ELF-1 (cell line): ENCODE measurements around the gene ATP2C2.
"Not testable (repeated sequence)": the region's sequence is repeated elsewhere in the genome, so short reads cannot be mapped to it uniquely, and the experiment has no call there.

Experiments
- DNase-seq: peaks from one replicate; pipeline ENCODE4 v3.0.0-alpha.2; 2016; ENCODE audit warnings: low read depth, low spot score

ATP2C2 gene

DNA sequence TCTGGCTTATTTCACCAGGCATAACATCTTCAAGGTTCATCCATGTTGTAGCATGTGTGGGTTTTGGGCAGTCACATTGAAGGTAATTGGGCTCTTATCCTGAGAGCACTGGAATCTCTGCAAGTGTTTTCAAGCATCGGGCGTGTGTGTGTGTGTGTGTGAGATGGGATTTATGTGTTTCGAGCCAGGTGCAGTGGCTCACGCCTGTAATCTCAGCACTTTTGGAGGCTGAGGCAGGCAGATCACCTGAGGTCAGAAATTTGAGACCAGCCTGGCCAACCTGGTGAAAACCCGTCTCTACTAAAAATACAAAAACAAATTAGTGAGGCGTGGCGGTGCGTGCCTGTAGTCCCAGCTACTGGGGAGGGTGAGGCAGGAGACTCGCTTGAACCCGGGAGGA lies 27.7 kb downstream of the ATP2C2 start:
- not testable (repeated sequence) for DNase-seq

DNA sequence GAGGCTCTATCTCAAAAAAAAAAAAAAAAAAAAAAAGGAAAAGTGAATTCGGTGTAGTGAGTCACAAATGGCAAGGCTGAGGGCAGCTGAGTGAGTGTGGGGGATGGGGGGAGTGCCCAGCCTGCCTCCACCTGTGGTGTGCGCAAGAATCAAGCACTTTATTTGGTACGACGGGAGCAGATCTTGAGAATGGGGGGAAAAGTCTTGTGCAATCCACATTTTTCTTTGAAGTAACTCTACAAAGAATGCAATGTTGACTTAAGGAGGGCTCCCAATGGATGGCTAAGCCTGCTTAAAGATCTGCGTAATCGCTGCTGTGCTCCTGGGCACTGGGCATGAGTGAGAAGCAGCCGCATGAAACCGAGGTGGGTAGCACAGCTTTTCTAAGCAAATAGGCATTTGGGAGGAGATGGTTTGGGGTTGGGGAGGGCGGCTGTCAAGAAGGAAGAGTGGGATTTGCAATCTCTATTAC lies 28.2 kb downstream of the ATP2C2 start:
- DNase-seq = peak; percentile 52

DNA sequence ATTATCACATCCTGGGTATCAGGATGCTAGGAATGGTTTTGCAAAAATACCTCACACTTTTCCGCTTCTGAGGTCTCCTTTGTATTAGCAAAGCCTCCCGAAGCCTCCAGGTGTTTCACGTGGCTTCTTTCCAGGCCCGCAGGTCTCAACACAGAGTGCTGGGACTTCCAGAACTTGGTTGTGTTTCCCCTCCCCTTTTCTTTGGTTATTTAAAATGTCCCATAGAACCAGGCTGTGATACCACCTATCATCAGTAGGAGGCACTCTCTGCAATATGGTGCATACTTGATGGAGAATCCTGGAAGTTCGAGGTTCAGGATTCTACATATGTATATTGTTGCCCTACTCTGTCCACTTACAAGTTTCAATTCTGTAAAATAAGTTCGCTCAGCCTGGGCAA lies 28.8 kb downstream of the ATP2C2 start:
- DNase-seq = no peak

DNA sequence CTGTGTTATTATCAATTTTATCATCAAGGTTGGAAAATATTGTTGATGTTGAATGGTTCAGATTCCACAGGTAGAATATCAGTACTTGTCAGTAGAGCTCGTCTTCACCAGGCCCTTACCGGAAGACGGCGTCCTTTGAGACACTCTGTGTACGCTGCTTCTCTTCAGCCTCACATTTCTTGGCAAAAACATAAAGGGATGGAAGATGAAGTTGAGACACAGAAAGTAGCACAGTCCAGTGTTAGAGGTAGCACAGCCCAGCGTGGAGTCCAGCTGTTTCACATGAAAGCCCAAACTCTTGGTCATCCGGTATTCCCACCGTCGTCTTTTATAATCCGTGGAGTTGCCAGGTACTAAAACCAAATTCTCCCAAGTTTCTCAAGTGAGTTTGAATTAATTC lies 30.4 kb downstream of the ATP2C2 start:
- DNase-seq = no peak

DNA sequence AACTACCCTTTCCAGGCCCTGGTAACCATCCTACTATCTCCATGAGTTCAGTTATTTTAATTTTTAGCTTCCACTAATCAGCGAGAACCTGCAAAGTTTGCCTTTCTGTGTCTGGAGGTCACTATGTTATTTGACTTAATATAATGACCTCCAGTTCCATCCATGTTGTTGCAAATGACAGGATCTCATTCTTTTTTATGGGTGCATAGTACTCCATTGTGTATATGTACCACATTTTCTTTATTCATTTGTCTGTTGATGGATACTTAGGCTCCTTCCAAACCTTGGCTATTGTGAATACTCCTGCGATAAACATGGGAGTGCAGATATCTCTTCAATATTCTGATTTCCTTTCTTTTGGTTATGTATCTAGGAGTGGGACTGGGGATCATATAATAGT lies 31.6 kb downstream of the ATP2C2 start:
- not testable (repeated sequence) for DNase-seq

DNA sequence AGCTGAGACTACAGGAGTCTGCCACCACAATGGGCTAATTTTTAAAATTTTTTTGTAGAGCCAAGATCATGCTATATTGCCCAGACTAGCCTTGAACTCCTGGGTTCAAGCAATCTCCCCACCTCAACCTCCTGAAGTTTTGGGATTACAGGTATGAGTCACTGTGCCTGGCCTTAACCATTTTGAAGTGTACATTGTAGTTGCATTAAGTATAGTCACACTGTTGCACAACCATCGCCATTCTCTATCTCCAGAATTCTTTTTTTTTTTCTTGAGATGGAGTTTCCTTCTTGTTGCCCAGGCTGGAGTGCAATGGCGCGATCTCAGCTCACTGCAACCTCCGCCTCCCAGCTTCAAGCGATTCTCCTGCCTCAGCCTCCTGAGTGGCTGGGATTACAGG lies 35.1 kb downstream of the ATP2C2 start:
- not testable (repeated sequence) for DNase-seq

DNA sequence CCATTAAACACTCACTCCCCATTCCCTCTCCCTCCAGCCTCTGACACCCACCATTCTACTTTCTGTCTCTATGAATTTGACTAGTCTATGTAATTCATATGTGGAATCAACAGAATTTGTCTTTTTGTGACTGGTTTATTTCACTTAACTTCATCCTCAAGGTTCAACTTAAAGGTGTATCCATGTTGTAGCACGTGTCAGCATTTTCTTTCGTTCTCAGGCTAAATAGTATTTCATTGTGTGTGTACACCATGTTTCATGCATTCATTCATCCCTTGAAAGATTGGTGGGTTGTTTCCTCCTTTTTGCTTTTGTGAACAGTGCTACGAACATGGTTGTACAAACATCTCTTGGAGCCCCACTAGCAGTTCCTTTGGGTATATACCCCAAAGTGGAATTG lies 36.0 kb downstream of the ATP2C2 start:
- no peak for DNase-seq

DNA sequence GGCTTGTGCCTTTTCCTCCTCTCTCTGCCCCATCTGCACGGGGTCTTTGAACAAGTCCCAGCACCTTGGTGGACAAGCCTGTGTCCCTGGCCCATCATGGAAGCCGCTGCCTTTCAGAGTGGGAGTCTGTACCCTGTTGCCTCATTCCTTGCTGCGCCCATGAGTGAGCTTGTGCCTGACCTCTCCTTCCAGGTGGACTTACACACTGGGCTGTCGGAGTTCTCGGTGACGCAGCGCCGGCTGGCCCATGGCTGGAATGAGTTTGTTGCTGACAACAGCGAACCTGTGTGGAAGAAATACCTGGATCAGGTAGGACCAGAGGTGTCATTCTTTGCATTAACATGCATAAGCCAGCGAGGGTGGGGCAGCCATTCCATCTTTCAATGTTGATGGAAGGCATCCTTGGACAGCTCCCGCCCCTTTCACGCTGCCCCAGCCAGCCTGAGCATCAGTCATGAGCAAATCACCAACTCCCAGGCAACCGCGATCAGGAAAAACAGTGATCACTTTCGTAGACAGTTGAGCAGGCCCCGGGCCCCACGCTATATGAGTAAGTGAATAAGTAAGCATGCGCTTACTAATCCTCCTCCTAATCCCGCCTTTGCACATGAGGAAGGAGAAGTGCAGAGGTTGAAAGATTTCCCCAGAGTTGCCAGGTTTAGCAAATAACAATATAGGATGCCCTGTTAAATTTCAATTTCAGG lies 36.8 kb downstream of the ATP2C2 start:
- DNase-seq = no peak

DNA sequence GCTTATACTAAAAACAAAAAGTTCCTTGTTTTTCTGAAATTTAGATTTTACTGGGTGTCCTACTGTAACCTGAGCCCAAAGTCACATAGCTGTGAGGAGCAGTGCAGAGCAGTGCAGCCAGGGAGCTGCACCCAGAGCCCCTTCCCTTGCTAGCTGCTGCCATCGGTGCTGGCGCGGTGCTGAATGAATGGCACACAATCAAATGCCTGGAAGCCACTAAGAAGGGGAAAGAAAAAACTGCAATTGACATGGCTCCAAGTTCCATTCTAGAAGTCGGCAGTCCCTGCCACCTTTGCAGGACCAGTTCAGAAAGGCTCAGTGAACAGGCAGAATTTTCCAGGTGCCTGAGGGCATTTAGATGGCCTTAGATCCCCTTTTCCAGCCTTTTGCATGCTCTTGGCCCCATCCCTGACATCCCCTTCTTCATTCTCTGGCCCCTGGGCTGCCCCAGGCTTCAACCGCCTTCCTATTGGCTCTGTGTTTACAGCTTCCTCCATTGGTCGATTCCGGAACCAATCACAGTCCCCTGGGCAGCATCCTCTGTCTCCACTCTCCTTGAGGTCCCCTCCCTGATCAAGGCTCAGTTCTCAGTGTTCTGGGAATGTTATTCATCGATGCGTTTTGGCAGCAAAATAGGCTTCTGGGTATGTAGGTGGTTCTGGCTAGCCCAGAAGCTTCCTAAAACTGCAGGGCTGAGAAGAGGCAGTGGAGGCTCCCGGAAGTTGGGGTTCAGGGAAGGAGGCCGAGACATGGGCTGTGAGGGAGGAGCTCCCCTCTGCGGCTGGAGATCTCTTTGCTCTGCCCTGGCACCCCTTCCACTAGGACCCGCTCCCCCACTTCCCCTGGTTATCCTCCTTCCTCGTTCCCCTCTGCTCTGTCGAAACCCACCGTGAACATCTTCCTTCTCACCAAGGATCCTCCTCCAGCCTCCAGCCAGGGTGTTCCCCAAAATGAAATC lies 37.9 kb downstream of the ATP2C2 start:
- DNase-seq = peak; percentile 28

DNA sequence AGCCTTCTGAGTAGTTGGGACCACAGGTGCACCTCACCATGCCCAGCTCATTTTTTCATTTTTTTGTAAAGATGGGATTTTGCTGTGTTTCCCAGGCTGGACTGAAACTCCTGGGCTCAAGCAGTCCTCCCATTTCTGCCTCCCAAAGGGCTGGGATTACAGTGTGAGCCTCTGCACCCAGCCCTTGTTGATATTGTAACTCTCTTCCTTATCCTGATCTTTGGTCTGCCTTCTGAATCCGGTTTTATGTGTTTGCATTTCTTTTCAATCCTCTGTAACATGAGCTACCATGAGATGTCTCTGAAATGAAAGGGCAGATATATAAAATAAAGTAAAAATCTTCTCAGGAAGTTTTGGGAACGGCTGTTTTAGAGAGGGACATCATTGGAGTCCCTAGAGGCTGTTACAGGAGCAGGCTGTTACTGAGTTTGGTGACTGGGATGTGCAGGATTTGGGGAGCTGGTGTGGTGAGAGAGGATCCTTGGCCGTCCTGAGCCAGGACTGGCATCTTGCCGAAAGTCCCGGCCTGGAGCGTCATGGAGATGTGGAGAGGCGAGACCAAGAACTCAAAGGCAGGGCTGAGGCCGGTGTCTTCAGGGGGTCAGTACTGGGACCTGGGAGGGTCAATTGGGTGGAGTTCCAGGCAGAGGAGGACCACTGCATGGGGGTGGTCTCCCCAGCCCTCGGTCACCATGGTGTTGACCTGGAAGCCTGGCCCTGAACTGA lies 39.4 kb downstream of the ATP2C2 start:
- no peak for DNase-seq

DNA sequence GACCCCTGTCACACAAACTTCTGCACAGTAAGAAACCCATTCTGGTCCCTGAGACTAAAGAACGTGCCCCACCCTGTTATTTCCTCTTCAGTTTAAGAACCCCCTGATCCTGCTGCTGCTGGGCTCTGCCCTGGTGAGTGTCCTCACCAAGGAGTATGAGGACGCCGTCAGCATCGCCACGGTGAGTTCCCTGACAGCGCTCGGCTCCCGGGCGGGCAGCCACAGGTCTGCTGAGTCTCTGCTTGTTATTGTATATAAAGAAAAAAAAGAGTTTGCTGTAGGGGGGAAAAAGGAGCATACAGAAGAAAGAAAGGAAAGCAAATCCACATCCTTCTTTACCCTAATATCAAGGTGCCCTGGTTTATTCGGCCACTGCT lies 40.0 kb downstream of the ATP2C2 start:
- no peak for DNase-seq

DNA sequence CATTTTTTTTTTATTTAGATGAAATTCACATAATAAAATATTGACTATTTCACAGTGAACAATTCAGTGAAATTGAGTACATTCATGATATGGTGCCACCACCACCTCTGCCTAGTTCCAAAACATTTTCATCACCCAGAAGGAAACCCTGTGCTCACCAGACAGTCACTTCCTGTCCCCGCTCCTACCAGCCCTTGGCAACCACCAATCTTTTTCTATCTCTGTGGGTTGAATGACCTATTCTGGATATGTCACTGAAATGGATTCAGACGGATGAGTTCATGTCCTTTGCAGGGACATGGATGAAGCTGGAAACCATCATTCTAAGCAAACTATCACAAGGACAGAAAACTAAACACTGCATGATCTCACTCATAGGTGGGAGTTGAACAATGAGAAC lies 40.5 kb downstream of the ATP2C2 start:
- no peak for DNase-seq

DNA sequence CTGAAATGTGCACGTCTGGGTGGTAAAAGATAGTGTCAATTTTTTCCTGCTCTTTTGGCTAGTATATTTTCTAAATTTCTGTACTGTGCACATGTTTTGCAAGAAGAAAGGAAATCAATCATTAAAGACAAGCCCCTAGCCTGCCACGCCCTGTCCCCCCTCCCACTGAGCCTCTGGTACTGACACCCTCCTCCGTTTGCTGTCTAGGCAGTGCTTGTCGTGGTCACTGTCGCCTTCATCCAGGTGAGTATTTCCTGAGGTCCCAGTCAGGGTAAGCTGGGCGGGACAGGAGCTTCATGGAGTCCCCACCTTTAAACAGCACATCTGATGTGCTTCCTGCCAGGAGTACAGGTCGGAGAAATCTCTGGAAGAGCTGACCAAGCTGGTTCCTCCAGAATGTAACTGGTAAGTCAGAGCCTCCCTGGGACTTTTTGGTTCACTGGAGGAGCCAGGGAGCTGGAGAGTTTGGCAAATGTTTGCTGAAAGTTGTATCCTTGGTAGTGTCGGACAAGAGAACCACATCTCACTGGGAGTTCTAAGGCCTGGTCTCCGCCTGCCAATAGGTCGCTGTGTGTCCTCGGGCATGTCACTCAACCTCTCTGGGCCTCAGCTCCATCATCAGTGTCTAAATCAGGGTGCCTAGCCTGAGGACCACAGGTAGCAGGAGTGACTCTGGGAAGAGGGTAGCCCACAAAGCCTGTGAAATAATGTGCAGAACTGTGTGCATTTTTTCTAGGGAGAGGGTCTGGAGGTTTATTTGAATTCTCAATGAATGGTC lies 42.2 kb downstream of the ATP2C2 start:
- DNase-seq = no peak

DNA sequence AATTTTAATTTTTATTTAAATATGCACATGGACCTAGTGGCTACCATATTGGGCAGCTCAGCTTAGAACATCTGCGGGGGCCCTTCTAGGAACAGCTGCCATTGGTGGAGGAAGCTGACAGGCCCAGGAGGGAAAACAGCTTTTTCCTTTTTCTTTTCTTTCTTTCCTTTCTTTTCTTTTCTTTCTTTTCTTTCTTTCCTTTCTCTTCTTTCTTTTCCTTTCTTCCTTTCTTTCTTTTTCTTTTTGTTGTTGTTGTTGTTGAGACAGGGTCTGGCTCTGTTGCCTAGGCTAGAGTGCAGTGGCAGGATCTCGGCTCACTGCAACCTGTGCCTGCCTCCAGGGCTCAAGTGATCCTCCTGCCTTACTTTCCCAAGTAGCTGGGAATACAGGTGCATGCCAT lies 43.4 kb downstream of the ATP2C2 start:
- DNase-seq = no peak

DNA sequence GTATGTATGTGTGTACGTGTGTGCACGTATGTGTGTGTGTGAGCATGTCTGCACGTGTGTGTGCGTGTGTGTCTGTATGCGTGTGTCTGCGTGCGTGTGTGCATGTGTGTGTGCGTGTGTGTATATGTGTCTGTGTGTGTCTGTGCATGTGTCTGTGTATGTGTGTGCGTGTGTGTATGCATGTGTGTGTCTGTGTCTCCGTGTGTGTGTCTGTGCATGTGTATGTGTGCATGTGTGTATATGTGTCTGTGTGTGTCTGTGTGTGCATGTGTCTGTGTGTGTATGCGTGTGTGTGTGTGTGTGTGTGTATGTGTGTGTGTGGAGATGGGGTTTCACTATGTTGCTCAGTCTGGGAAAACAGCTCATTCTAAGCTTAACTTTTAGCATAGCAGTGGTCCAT lies 43.9 kb downstream of the ATP2C2 start:
- no peak for DNase-seq

DNA sequence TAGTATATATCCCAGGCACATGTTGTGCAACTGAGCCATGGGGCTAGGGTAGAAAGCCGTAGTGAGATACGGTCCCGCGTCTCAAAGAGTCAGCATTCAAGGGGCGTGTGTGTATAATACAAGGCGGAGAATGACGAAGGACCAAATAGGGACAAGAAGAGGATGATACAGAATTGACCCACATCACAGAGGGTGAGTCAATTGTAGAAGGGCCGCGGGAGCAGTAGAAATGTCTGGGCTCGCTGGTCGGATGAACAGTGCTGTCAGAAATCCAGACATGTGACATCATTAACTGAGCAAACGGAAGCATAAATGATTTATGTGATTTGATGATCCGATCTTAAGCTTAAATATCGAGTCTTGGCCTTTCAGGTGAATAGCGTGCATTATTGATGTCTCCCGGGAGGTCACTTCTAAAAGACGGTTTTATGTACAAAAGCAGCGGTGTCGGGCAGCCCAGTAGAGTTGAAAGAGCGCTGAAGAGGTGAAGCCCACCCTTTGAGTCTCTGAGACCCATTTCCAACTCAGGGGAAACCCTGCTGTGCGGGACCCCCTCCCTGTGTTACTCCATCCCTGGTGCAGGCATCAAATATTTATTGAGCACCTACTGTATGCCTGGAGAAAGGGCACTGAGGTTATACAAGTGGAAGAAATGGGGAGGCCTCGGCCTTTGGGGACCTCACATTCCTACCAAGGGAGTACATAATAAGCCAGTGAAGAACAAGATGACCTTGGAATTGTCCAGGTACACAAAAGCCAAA lies 45.1 kb downstream of the ATP2C2 start:
- no peak for DNase-seq

DNA sequence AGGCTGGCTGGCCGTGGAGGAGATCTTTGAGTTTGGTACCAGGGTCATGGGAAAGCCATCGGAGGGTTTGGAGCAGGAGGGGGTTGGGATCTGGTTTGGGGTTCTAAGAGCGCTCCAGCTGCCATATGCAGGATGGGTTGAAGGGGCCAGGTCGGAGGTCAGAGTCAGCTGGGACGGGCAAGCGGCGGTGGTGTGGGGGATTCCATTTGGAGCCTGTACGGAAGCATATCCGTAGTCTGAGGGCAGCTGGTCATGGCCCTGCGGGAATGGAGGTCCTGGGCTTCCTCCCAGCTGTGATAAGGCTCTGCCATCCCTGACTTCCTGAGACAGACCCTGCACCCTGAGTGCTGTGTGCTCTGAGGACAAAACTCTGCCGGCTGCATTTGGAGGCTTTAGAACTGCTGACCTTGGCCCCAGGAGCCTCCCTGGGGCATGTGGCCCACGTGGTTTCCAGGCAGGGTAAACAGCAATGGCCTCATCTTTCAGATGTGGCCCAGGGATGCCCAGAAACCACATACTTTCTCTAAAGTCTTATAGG lies 46.5 kb downstream of the ATP2C2 start:
- no peak for DNase-seq

DNA sequence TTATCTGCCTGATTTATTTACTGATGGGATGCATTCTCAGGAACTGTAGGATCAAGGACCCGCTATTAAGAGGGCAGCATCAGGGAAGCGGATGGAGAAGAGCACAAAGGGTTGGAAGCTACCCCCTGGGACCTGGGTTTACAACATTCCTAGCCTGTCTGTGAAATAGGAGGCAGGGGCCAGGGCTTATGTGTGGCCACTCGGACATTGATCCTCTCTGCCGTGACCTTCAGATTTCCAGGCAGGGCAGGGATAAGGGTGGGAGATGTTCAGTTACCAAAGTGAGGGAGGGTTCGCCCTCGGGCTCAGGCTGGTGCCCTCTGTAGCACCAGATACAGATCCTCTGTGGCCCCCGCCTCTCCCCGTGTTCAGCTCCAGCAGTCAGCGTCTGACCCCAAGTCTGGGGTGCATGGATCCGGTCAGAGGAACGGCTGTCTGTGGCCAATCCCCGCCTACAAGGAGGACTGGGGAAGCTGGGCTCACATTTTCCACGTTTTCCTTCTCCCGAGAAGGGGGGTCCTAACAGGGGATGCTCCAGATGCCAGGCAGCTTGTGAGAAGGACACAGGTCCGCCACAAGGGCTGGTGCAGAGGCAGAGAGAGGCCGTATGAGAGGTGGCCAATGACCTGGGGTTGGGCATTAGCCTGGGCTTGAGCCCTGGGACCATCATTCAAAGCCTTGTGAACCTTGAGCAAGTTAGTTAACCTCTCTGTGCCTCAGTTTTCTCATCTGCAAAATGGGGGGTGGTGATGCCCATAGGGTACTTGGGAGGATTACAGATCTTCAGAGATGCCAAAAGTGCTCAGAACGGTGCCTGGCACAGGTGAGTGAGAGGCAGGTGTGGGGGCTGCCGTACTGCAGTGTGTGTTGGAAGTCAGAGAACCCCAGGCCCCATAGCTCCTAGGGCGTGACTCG lies 48.3 kb downstream of the ATP2C2 start:
- DNase-seq = no peak
